ENCODE measurements around the gene SGSM2. TPM values are rescaled to one million over a fixed set of nuclear protein-coding genes. Genes with fewer than 3 reads are reported as not detected.

Gene SGSM2
- total RNA-seq, 1 experiment from 2014 or later = 26.5 TPM

- peaks cover 6% of the 10 kb centered on the region for H3K36me3 Mint-ChIP-seq (ENCODE audit: insufficient read depth, unreplicated experiment)
- BruUV-seq (replicated peaks) = no TSS peak
- H3K9me3 Mint-ChIP-seq (ENCODE audit: unreplicated experiment) = no peaks in the 10 kb centered on the region
These were observed 64.3 kb downstream of the SGSM2 start for GRCh38 chr17:2401426-2402221.

GRCh38 chr17:2402544-2402943 is 65.2 kb downstream of the SGSM2 start:
- BruUV-seq (replicated peaks) = no TSS peak
- no peaks in the 10 kb centered on the region for H3K9me3 Mint-ChIP-seq (ENCODE audit: unreplicated experiment)
- CTCF ChIA-PET = interaction anchor here (0.7 to 4.6 kb wide), 4 partner anchors 14 to 686 kb away, joined by 3 to 27 read pairs (median 12); no protein-coding TSS in a partner anchor
- no peak overlapping the region for H3K27ac Mint-ChIP-seq (ENCODE audit: low read depth, unreplicated experiment)
- DNase-seq (ENCODE audit: unreplicated experiment) = no peak
- no peaks in the 10 kb centered on the region for H3K27me3 Mint-ChIP-seq (ENCODE audit: insufficient read depth, unreplicated experiment)
- peak overlapping the region; percentile 87 for H3K4me3 Mint-ChIP-seq (ENCODE audit: unreplicated experiment)
- POLR2A ChIA-PET = interaction anchor here (0.5 to 5.6 kb wide), 7 partner anchors 10 to 108 kb away, joined by 3 to 77 read pairs (median 16); partner anchors contain the start of genes METTL16 and TSR1
- intact Hi-C loops (cut with micrococcal nuclease) = no loop called here
- peaks cover 6% of the 10 kb centered on the region for H3K36me3 Mint-ChIP-seq (ENCODE audit: insufficient read depth, unreplicated experiment)
- TF ChIP-seq CTCF (IDR thresholded peaks at IDR 0.05; ENCODE audit: unreplicated experiment) = no peak
- peaks cover 49% of the 10 kb centered on the region for H3K4me1 Mint-ChIP-seq (ENCODE audit: insufficient read depth, unreplicated experiment)

More at GRCh38 chr17:2401426-2402221, 64.3 kb downstream of the SGSM2 start:
- intact Hi-C loops (cut with micrococcal nuclease) = loop anchor here (1.0 to 2.0 kb wide), 2 partner anchors 8 to 15 kb away; no protein-coding TSS in a partner anchor
- H3K4me3 Mint-ChIP-seq (ENCODE audit: unreplicated experiment) = peak overlapping the region; percentile 87
- H3K4me1 Mint-ChIP-seq (ENCODE audit: insufficient read depth, unreplicated experiment) = peaks cover 49% of the 10 kb centered on the region
- no peaks in the 10 kb centered on the region for H3K27me3 Mint-ChIP-seq (ENCODE audit: insufficient read depth, unreplicated experiment)
- ChIA-PET POLR2A (interaction anchor here (0.6 to 2.4 kb wide), 22 partner anchors 9 to 1756 kb away, joined by 3 to 19 read pairs (median 4); partner anchors contain the start of genes METTL16, PAFAH1B1 and TSR1), CTCF (interaction anchor here (0.6 to 4.6 kb wide), 4 partner anchors 14 to 174 kb away, joined by 3 to 27 read pairs (median 12); no protein-coding TSS in a partner anchor)
- no peak for TF ChIP-seq CTCF (IDR thresholded peaks at IDR 0.05; ENCODE audit: unreplicated experiment)
- peak; percentile 99 for DNase-seq (ENCODE audit: unreplicated experiment)
- H3K27ac Mint-ChIP-seq (ENCODE audit: low read depth, unreplicated experiment) = peak overlapping the region; percentile 99

- peaks cover 45% of the 10 kb centered on the region for H3K4me1 Mint-ChIP-seq (ENCODE audit: insufficient read depth, unreplicated experiment)
- peak overlapping the region; percentile 87 for H3K4me3 Mint-ChIP-seq (ENCODE audit: unreplicated experiment)
- ChIA-PET CTCF (interaction anchor here (0.7 to 4.6 kb wide), 4 partner anchors 13 to 686 kb away, joined by 3 to 27 read pairs (median 12); no protein-coding TSS in a partner anchor), POLR2A (interaction anchor here (1.8 to 5.6 kb wide), 4 partner anchors 10 to 67 kb away, joined by 6 to 77 read pairs (median 16); partner anchors contain the start of gene TSR1)
- DNase-seq (ENCODE audit: unreplicated experiment) = no peak
- H3K9me3 Mint-ChIP-seq (ENCODE audit: unreplicated experiment) = no peaks in the 10 kb centered on the region
- no TSS peak for BruUV-seq (replicated peaks)
- TF ChIP-seq CTCF (IDR thresholded peaks at IDR 0.05; ENCODE audit: unreplicated experiment) = no peak
- peaks cover 6% of the 10 kb centered on the region for H3K36me3 Mint-ChIP-seq (ENCODE audit: insufficient read depth, unreplicated experiment)
- intact Hi-C loops (cut with micrococcal nuclease) = no loop called here
- H3K27me3 Mint-ChIP-seq (ENCODE audit: insufficient read depth, unreplicated experiment) = no peaks in the 10 kb centered on the region
- H3K27ac Mint-ChIP-seq (ENCODE audit: low read depth, unreplicated experiment) = no peak overlapping the region
These were observed 65.7 kb downstream of the SGSM2 start for GRCh38 chr17:2403044-2403443.

Data from MCF 10A (cell line).